Activated CD4-positive, alpha-beta T cell treated with anti-CD3 and anti-CD28 coated beads, Interleukin-2, amount 10 ng/mL, durations not matched to agents 7 days and 5 days (primary cell): Measurements from ENCODE around the gene FGFR3. TPM values are rescaled to one million over a fixed set of nuclear protein-coding genes. Genes with fewer than 3 reads are reported as not detected.
"Not testable (repeated sequence)": the region's sequence is repeated elsewhere in the genome, so short reads cannot be mapped to it uniquely, and the experiment has no call there.

Experiments used
- CTCF ChIA-PET: fragments of 350-600 bp; sonication (Branson Sonifier 250); formaldehyde crosslinking; loops from one replicate; lab custom pipeline; 2021; ENCODE audit warnings: antibody characterized with exemption; lab: Charles Lee
- POLR2A ChIA-PET: fragments of 350-600 bp; sonication (Branson Sonifier 250); formaldehyde crosslinking; loops from one replicate; lab custom pipeline; 2021; ENCODE audit warnings: antibody characterized with exemption; lab: Charles Lee
- DNase-seq: peaks from one replicate; pipeline ENCODE4 v3.0.0-alpha.2; 2020
- H3K27ac Mint-ChIP-seq: one replicate; pipeline ENCODE4 v1.8.0; 2021; ENCODE audit warnings: mild to moderate bottlenecking, moderate library complexity, mixed read lengths
- H3K27me3 Mint-ChIP-seq: one replicate; pipeline ENCODE4 v1.8.0; 2021; ENCODE audit warnings: mixed read lengths
- H3K36me3 Mint-ChIP-seq: one replicate; pipeline ENCODE4 v1.8.0; 2021; ENCODE audit warnings: low read depth, mixed read lengths
- H3K4me1 Mint-ChIP-seq: one replicate; pipeline ENCODE4 v1.8.0; 2021; ENCODE audit warnings: mixed read lengths
- H3K4me3 Mint-ChIP-seq: one replicate; pipeline ENCODE4 v1.8.0; 2021; ENCODE audit warnings: mild to moderate bottlenecking, moderate library complexity, mixed read lengths
- H3K9me3 Mint-ChIP-seq: one replicate; pipeline ENCODE4 v1.8.0; 2021; ENCODE audit warnings: mixed read lengths
- total RNA-seq, 2 experiments: library from RNA; stranded (reverse); gene quantifications; one replicate each; pipeline ENCODE4 v1.2.3, GENCODE V29; 2021

Gene FGFR3
- total RNA-seq, 2 experiments from 2014 or later, result 0.25 to 0.27 TPM

DNA sequence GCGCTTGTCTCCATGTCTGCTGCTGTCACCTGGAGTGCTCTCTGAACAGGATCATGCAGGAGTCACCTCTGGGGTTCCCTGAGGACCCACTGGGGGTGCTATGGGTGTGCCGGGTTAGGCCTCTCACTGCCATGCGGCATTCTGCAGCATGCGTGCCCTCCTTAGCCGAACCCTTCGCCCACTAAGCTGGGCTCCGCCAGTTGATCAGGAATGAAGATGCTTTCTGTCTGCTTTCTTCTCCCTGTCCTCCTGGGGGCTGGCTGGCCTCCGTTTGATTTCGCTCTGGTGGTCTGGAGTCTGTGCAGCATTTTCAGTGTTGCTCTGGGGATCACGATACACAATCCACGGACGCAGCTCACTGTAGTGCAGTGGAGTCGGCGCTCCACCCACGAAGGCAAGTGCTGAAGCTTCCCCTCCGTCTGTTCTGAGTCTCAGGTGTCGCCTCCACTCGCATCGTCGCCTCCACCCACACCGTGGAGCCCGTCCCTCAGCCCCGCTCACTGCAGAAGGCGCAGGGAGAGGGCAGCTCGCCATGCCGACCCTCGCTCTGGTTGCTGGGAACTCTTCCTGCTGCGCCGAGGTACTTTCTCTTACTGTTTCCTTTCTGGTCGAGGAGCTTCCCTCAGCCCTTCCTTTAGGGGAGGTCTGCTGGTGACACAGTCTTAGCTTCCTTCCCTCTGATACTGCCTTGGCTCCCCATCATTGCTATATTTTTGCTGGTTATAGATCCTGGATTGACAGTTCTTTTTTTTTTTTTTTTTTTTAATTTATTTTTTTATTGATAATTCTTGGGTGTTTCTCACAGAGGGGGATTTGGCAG lies 33.6 kb downstream of the FGFR3 start:
- CTCF ChIA-PET, result no interaction called here
- POLR2A ChIA-PET, result no interaction called here
- Mint-ChIP-seq H3K36me3 (peaks cover 23% of the 10 kb centered on the region), H3K9me3 (no peaks in the 10 kb centered on the region), H3K4me3 (no peak overlapping the region), H3K27ac (no peak overlapping the region), H3K4me1 (peaks cover 4% of the 10 kb centered on the region), H3K27me3 (no peaks in the 10 kb centered on the region)
- DNase-seq, result no peak

DNA sequence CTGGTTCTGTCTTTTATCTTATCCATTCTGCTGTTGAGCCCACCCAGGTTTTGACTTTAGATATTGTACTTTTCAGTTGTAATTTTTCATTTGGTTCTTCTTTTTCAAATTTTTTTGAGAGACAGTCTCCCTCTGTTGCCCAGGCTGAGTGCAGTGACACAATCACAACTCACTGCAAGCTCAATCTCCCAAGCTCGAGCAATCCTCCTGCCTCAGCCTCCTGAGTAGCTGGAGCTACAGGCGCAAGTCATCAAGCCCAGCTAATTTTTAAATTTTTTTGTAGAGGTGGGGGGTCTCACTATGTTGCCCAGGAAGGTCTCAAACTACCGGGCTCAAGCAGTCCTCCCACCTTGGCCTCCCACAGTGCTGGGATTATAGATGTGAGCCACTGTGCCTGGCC lies 37.1 kb downstream of the FGFR3 start:
- no peak for DNase-seq
- Mint-ChIP-seq H3K4me3 (no peak overlapping the region), H3K4me1 (peaks cover 7% of the 10 kb centered on the region), H3K36me3 (peaks cover 22% of the 10 kb centered on the region), H3K27me3 (no peaks in the 10 kb centered on the region), H3K9me3 (no peaks in the 10 kb centered on the region), H3K27ac (no peak overlapping the region)
- CTCF ChIA-PET, result interaction anchor here (0.7 to 1.5 kb wide), 3 partner anchors 12 to 56 kb away, joined by 3 to 4 read pairs (median 4); no protein-coding TSS in a partner anchor
- POLR2A ChIA-PET, result no interaction called here

DNA sequence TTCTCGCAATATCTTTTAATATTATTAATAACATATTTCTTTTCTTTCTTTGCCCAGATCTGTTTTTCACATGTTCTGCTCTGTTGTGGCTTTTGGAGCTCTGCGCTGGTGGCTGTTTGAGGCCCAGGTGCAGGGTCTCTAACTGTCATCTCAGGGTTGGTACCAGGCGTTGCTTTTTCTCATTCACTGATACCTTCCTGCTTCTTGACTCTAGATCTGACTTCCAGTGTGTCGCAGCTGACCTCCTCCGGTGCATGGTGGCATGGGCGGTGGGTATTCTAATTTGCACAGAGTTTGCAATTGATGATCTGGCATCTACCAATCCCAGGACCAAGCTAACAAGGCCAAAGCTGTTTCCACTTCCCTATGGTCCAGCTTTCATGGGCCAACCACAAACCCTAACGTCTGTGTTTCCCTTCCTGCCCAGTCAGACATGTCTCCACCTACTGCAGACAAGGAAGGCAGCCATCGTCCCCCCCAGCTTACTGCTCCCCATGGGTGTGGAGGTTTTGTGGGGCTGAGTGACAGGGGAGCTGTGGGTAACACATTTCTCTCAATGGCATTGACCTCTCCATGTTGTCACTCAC lies 37.6 kb downstream of the FGFR3 start:
- Mint-ChIP-seq H3K27me3 (no peaks in the 10 kb centered on the region), H3K4me1 (peaks cover 7% of the 10 kb centered on the region), H3K9me3 (no peaks in the 10 kb centered on the region), H3K27ac (no peak overlapping the region), H3K4me3 (no peak overlapping the region), H3K36me3 (peaks cover 22% of the 10 kb centered on the region)
- ChIA-PET POLR2A (no interaction called here), CTCF (interaction anchor here (0.6 to 1.5 kb wide), 5 partner anchors 12 to 106 kb away, joined by 3 to 4 read pairs (median 4); no protein-coding TSS in a partner anchor)
- DNase-seq, result no peak

DNA sequence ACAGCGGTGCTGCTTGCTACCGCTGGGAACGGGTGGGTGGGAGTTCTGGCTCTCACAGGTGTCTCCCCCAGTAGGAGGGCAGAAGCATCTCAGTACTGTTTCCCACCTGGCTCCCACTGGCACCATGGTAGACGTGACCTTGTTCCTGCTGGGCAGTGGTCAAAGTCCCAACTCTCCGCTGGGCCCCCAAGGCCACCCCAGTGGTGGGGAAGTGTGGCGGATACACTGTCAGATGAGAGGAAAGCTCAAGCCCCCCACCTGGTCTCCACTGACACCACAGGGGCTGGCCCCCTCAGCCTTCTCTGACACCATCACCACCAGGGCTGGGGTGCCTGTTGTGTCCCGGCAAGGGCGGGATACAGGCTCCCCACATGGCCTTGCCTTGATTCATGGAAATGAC lies 38.2 kb downstream of the FGFR3 start:
- Mint-ChIP-seq H3K9me3 (no peaks in the 10 kb centered on the region), H3K4me3 (no peak overlapping the region), H3K27ac (no peak overlapping the region), H3K27me3 (no peaks in the 10 kb centered on the region), H3K4me1 (peaks cover 7% of the 10 kb centered on the region), H3K36me3 (peaks cover 22% of the 10 kb centered on the region)
- DNase-seq, result no peak
- ChIA-PET CTCF (interaction anchor here (0.8 to 1.0 kb wide), 2 partner anchors 21 to 55 kb away, joined by 4 read pairs; no protein-coding TSS in a partner anchor), POLR2A (no interaction called here)

DNA sequence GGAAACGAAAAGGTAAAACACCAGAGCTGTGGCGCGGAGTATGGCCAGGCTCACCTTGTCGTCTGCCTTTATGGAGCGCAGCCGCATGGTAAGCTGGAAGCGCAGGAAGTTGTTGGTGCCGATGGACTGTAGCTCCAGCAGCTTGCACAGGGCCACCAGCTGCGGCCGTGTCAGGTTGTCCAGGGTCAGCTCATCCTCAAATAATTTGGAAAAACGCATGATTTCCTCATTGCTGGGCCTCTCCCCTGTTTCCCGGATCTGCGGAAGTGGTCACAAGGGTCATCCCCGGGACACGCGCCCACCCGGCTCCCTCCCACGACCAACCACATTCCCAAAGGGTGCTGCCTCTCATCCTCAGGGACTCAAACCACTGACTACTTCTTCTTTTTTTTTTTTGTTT lies 39.6 kb downstream of the FGFR3 start:
- ChIA-PET CTCF (interaction anchor here (1.2 to 1.4 kb wide), 2 partner anchors 9 to 12 kb away, joined by 3 to 4 read pairs; no protein-coding TSS in a partner anchor), POLR2A (no interaction called here)
- H3K9me3 Mint-ChIP-seq, result no peaks in the 10 kb centered on the region
- no peak overlapping the region for H3K27ac Mint-ChIP-seq
- peaks cover 22% of the 10 kb centered on the region for H3K36me3 Mint-ChIP-seq
- no peaks in the 10 kb centered on the region for H3K27me3 Mint-ChIP-seq
- peaks cover 7% of the 10 kb centered on the region for H3K4me1 Mint-ChIP-seq
- no peak for DNase-seq
- no peak overlapping the region for H3K4me3 Mint-ChIP-seq

DNA sequence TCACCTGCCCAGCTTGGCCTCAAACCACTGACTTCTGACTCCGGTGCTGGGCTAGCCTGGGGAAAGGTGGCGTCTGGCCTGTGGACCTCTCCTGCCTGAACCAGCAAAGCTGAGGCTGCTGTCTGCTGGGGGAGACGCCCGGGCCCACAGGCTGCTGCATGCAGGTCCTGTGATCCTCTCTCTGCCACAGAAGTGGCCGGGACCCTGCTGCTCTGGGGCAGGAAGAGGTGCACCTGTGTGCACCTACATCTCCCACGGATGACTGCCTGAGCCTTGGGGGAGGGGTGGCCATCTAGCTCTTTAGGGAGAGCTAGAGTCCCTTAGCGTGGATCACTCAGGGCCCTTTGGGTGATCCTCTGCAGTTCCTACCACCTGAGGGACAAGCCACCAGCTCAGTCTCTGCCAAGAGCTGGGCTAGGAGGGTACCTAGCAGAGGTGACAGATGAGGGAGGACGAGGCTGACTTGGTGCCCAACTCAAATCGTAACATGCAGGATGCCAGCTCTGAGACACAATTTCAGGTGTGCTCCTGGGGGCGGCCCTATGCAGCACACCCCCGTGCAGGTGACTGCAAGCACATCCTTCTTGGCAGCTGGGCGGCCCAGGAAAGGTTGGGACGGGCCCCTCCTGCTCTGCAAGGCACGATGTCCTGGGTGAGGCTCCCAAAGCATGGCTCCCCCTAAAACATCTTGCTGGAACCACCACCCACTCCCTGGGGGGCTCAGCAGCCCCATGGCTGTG lies 40.4 kb downstream of the FGFR3 start:
- Mint-ChIP-seq H3K4me1 (peaks cover 7% of the 10 kb centered on the region), H3K36me3 (peaks cover 22% of the 10 kb centered on the region), H3K9me3 (no peaks in the 10 kb centered on the region), H3K4me3 (no peak overlapping the region), H3K27me3 (no peaks in the 10 kb centered on the region), H3K27ac (no peak overlapping the region)
- no peak for DNase-seq
- CTCF ChIA-PET, result interaction anchor here (1.2 to 2.7 kb wide), 3 partner anchors 10 to 23 kb away, joined by 3 to 9 read pairs (median 4); no protein-coding TSS in a partner anchor
- POLR2A ChIA-PET, result no interaction called here

DNA sequence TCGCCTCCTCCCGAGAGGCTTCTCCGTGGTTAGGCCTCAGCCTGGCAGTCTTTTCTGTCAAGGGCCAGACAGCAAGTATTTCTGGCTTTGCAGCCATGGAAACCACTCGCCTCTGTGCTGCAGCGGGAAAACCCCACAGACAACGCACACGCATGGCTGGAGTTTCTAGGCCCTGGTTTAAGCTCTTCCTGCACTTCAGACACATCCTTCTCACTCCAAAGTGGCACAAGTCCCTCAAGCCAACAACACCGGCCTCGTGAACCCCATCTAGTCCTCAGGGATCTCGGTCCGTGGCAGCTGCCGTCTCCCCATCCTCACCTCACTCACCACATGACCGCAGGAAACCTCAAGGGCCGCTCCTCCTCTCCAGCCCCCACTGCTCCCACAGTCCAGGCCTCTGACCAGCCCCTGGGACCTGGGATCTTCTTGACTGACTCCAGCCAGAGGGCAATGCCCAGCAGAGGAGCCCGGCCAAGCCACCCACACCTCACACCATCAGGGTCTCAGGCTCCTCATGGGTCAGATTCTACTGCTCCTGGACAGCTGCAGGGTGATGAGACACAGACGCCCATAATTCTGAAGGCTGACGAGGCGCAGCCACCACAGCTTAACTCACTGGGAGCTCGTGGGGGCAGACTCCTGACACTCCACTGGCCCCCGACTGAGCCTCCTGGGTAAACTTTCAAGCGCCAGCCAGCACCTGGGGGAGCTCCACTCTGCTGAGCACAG lies 41.1 kb downstream of the FGFR3 start:
- H3K27me3 Mint-ChIP-seq, result no peaks in the 10 kb centered on the region
- H3K4me1 Mint-ChIP-seq, result peaks cover 8% of the 10 kb centered on the region
- no peaks in the 10 kb centered on the region for H3K9me3 Mint-ChIP-seq
- CTCF ChIA-PET, result interaction anchor here (0.6 to 2.7 kb wide), 2 partner anchors 13 to 24 kb away, joined by 3 to 9 read pairs; no protein-coding TSS in a partner anchor
- POLR2A ChIA-PET, result no interaction called here
- no peak for DNase-seq
- no peak overlapping the region for H3K27ac Mint-ChIP-seq
- H3K4me3 Mint-ChIP-seq, result no peak overlapping the region
- peaks cover 25% of the 10 kb centered on the region for H3K36me3 Mint-ChIP-seq

DNA sequence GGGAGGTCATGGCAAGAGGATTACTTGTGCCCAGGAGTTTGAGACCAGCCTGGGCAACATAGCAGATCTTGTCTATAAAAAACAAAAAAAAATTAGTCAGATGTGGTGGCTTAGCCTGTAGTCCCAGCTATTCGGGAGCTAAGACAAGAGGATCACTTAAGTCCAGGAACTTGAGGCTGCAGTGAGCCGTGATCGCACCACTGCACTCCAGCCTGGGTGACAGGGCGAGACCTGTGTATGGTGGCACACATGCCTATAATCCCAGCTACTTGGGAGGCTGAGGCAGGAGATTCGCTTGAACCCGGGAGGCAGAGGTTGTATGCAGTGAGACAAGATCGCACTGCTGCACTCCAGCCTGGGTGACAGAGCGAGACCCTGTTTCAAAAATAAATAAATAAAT lies 42.7 kb downstream of the FGFR3 start:
- H3K9me3 Mint-ChIP-seq, H3K27ac Mint-ChIP-seq, H3K27me3 Mint-ChIP-seq, DNase-seq, POLR2A ChIA-PET, H3K4me3 Mint-ChIP-seq: not testable (repeated sequence)
- Mint-ChIP-seq H3K36me3 (peaks cover 27% of the 10 kb centered on the region), H3K4me1 (peaks cover 10% of the 10 kb centered on the region)
- CTCF ChIA-PET, result interaction anchor here (2.7 kb wide), 1 partner anchor 26 kb away, joined by 9 read pairs; no protein-coding TSS in a partner anchor

DNA sequence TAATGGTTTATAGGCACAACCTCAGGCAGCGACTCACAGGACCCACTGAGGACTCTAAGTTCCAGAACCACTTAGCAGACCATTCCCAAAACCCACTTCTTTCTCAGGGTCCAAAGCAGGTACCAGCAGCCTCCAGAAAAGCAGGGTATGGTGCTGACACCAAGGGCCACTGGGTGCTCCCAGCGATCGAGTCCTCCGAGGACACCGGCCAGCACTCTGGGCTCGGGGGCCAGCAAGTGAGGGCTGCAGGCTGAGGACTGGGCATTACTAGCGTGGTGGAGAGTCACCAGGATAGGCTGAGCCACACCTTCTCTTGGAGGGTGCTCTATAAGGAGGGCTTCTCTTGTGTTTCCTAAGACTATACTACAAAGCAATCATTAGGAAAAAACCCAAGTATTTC lies 43.6 kb downstream of the FGFR3 start:
- POLR2A ChIA-PET, result no interaction called here
- H3K27me3 Mint-ChIP-seq, result no peaks in the 10 kb centered on the region
- CTCF ChIA-PET, result no interaction called here
- H3K36me3 Mint-ChIP-seq, result peaks cover 32% of the 10 kb centered on the region
- DNase-seq, result no peak
- no peaks in the 10 kb centered on the region for H3K9me3 Mint-ChIP-seq
- H3K27ac Mint-ChIP-seq, result no peak overlapping the region
- no peak overlapping the region for H3K4me3 Mint-ChIP-seq
- H3K4me1 Mint-ChIP-seq, result peaks cover 16% of the 10 kb centered on the region

DNA sequence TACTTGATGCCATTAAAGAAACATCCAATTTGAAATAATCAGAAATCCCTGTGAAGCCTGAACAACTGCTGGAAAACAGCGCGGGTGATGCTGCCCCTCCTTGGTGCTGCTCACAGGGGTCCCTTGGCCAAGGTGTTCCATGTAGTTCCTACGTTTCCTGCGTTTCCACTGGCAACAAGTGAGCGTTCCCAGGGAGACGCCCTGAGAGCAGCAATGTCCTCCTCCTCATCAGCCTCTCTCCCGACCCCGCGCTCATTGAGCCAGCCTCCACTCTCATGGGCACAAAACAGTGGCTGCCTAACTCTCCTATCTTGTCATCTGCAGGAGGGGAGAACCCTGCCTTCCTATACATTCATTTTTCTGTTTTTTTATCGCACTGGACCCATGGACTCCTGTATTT lies 44.0 kb downstream of the FGFR3 start:
- no peaks in the 10 kb centered on the region for H3K27me3 Mint-ChIP-seq
- H3K9me3 Mint-ChIP-seq, result no peaks in the 10 kb centered on the region
- CTCF ChIA-PET, result interaction anchor here (1.0 kb wide), 1 partner anchor 19 kb away, joined by 3 read pairs; no protein-coding TSS in a partner anchor
- peaks cover 19% of the 10 kb centered on the region for H3K4me1 Mint-ChIP-seq
- no peak overlapping the region for H3K27ac Mint-ChIP-seq
- POLR2A ChIA-PET, result interaction anchor here (0.6 kb wide), 1 partner anchor 14 kb away, joined by 3 read pairs; no protein-coding TSS in a partner anchor
- no peak for DNase-seq
- no peak overlapping the region for H3K4me3 Mint-ChIP-seq
- peaks cover 30% of the 10 kb centered on the region for H3K36me3 Mint-ChIP-seq

DNA sequence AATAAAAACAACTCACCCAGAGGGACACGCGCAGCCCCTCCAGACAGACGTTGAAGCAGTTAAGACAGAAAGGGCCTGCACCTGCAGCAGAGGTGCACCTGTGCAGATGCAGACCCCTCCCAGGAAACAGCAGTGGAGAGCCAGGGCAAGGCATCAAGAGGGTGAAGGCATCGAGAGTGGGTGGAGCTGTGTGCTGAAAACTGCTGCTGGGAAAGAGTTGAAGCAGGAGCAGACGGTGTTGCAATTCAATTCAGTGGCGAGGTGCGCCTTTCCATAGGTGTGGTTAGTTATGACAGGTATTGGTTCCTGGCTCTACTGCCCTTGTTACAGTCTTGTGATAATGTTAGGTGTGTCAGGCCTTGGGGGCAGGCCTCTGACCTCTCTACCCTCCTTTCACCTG lies 46.2 kb downstream of the FGFR3 start:
- ChIA-PET CTCF (no interaction called here), POLR2A (no interaction called here)
- Mint-ChIP-seq H3K9me3 (no peaks in the 10 kb centered on the region), H3K27me3 (no peaks in the 10 kb centered on the region), H3K4me1 (peaks cover 20% of the 10 kb centered on the region), H3K27ac (no peak overlapping the region), H3K36me3 (peaks cover 29% of the 10 kb centered on the region), H3K4me3 (no peak overlapping the region)
- DNase-seq, result no peak

DNA sequence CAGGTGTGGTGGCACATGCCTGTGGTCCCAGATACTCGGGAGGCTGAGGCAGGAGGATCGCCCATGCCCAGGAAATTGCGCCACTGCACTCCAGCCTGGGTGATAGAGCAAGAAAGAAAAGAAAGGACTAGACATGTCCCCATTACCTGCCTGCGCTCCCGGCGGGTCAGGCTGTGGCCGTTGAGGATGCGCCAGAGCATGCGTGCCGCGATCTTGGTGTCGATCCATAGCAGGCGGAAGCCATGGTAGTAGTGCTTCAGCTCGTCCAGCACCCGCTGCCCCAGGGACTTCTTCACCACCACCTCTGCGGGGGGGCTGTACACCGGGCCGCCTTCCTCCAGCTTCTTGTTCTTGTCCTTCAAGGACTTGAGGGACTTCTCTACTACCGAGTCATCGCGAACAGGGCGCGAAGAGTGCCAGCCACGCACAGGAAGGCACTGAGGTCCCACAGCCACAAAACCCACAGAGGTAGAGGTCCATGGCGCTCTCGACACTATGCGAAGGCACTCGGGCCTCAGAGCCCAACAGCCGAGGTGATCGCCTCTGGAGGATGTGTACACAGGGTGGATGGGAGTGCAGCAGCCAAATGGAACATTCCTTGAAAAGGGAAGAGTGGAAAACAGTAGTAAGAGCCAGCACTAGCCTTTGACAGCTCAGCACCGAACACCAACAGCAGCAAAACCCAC lies 48.3 kb downstream of the FGFR3 start:
- Mint-ChIP-seq H3K36me3 (peaks cover 31% of the 10 kb centered on the region), H3K27ac (no peak overlapping the region), H3K27me3 (no peaks in the 10 kb centered on the region), H3K4me3 (no peak overlapping the region), H3K9me3 (no peaks in the 10 kb centered on the region), H3K4me1 (peaks cover 20% of the 10 kb centered on the region)
- no peak for DNase-seq
- ChIA-PET CTCF (no interaction called here), POLR2A (no interaction called here)
